GM10847 (cell line): ENCODE measurements around the gene ADAMTS16.

Source experiments
- POLR2A ChIP-seq: IDR thresholded peaks from 2 replicates; pipeline ENCODE4 v1.6.1; 2011; ENCODE audit not compliant: insufficient read length; ENCODE audit errors: extremely low read depth

Gene ADAMTS16

DNA sequence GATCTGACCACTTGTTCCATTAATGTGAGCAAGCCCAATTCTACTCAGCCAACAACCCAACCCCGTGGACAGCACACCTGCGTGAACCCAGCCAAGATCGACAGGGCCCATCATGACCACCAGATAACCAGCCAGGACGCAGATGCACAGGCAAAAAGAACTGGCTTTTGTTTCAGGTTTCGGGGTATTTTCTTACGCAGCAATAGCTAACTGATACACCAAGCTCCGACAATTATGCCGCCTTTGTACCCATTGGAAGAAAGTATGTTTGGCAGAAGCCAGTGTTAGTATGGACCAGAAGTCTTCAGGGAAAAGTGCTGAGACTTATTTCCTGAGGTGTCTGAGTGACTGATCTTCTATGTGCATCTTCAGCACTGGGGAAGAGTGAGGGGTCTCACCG, 6.0 kb upstream of the ADAMTS16 start:
- TF ChIP-seq POLR2A: no peak

DNA sequence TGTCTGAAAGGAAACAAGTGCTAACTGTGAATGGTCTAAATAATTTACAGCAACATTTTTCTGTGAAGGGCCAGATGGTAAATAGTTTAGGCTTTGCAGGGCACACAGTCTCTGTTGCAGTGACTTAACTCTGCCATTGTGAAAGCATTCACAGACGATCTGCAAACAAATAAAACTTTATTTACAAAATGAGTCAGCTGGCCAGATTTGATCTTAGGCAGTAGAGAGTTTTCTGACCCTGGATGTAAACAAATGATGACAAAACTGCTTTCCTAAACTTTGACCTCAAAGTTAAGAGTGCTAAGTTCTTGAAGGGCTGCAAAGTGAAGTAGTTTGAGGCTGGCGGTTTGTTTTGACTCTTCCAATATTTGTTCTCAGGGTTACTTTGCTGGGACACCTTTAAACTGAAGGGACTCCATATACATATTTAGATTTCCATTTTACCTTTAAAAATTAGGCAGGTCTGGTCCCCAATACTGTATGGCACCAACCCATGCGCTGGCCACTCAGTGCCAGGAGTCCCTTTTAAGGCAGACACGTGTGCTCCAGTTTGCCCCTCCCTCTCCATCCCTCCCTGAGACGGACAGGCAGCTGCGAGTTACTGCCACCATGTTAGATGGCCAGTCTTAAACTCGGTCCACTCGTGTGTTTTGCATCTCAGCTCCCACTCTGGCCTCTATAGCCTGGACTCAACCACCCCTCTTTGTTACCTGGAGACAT, 4.0 kb upstream of the ADAMTS16 start:
- no peak for TF ChIP-seq POLR2A

DNA sequence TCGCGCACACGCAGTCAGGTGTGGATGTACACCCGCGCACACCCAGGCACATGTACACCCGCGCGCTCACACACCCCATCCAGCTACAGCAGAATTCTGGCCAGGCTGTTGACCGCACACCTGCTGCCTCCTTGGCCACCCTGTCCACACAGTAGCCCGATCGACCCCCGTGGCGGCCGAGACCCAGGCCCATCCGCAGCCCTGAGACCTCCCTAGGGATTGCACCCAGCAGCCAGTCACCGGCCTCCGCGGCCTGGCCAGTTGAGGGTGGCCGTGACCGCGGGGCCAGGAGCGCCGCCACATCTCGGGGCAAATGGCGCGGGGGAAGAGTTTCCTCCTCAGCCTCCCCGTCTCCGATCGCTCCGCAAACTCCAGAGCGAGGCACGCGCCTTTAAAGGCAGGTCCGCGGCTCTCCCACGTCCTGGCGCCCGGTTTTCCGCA, 774 bp upstream of the ADAMTS16 start:
- TF ChIP-seq POLR2A: no peak

DNA sequence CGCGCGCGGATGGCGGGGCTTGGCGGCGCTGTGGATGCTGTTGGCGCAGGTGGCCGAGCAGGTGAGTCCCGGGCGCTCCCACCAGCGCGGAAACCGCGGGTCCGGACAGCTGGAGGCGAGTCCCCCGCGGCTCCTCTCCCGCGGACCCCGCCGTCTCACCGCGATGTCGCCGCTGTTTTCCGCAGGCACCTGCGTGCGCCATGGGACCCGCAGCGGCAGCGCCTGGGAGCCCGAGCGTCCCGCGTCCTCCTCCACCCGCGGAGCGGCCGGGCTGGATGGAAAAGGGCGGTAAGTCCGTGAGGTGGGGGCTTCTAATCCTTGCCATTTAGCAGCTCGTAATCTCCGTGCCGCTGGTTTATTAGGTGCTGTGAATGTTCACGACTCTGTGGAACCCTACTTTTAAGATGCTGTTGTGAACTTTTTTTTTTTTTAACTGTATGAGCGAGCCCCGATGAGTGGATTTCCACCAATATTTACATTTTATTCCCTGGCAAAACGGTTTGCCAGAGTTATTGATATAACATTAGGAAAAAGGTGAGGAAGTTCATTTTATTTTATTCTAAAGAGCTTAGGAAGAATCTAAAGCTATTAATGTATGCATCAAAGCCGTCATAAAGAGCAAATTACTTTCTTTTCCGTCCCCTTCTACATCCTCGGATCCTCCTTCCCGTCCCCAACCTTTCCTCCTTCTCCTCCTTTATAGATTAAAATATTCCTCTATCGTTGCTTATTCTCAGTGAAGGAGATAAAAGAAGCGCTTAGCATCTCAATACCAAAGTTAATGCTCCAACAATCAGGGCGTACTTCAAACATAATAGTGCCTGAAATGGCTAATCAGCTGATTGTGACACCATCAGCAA, 579 bp downstream of the ADAMTS16 start:
- no peak for TF ChIP-seq POLR2A

DNA sequence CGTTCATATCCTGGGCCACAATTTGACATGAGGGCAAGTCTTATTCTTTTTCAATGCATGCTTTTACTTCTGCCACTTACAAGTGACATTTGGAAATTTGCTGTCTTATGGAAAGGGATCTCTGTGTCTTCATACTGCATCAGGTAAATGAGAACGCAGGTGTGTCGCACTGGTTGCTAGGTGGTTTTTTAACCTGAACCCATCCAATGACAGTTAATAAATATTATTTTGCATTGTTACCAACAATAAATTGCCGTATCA, 1.1 kb downstream of the ADAMTS16 start:
- TF ChIP-seq POLR2A: no peak

DNA sequence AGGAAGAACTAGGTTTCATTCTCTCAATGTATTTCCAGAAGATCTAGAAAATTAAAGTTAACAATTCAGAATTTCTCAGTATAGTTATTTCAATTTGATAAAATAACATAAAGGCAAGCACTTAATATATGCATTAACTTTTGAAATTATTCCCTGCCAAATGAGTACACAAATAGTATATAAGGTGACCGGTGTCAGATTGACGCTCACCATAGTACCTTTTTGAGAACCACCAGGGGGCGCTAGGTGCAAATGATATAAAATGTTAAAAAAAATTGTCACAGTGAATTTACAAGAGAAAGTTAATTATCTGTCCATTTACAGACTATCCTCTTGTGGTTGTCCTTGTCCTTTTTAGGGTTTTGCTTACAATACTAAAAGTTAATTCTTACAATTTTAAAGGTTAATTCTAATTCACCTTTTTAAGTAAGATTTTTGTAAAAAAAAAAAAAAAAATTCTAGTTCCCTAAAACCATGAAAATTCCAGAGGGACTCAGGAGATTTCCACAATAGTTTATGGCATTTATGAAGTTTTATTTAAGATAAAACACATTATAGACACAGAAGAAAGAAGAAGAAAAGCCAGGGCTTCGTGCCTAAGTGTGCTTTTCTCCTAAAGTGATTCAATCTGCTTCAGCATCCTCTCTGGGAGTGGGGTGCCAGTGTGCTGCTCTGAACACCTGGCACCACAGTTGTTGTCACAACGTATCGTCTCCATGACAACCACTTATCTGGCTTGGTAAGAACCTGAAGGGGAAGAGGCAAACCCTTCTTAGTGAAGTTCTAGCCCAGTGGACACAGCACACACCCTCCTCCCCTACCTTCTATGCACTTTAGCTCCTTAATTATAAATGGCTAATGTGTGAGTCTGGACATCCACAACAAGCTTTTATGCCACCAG, 1.7 kb downstream of the ADAMTS16 start:
- TF ChIP-seq POLR2A: no peak

DNA sequence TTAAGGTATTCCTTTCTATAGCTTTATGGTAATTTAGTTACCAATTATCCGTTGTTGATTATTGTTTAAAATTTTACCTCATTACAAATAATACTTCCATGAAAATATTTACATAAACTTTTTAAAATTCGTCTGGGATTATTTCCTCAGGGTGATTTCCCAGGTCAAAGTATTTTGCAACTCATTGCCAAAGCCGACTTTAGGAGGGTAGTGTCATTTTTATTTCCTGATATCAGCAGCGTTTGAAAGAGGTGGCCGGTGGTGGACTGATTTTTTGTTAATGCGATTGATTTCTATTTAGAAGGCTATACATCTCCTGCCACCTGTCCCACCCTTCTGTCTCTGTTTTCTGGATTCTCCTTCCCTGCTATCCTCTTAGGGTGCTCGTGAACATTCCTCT, 4.3 kb downstream of the ADAMTS16 start:
- TF ChIP-seq POLR2A: no peak

DNA sequence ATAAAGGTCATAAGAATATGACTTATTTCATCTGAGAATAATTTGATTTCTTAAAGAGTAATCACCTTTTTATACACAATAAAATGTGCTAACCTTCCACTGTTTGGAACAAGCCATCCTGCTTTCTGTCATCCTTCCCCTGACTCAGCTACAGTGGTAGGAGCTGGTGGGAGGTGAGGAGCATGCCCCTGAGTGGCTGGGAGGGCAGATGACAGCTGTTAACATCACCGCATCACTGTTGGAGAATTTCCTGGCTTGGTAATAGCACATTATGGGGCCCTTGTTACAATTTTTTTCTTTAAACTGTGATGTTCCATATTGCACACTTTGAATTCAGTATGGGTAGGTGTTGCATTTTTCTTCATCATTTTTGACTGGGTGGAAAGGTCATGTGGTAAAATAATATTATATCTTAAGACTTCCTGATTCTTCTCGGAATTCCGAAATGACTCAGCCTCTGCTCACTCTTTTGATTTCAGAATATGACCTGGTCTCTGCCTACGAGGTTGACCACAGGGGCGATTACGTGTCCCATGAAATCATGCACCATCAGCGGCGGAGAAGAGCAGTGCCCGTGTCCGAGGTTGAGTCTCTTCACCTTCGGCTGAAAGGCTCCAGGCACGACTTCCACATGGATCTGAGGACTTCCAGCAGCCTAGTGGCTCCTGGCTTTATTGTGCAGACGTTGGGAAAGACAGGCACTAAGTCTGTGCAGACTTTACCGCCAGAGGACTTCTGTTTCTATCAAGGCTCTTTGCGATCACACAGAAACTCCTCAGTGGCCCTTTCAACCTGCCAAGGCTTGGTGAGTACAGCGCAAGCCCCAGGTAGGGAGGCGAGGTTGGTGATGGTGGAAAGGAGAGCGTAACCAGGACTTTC, 5.8 kb downstream of the ADAMTS16 start:
- TF ChIP-seq POLR2A: no peak

DNA sequence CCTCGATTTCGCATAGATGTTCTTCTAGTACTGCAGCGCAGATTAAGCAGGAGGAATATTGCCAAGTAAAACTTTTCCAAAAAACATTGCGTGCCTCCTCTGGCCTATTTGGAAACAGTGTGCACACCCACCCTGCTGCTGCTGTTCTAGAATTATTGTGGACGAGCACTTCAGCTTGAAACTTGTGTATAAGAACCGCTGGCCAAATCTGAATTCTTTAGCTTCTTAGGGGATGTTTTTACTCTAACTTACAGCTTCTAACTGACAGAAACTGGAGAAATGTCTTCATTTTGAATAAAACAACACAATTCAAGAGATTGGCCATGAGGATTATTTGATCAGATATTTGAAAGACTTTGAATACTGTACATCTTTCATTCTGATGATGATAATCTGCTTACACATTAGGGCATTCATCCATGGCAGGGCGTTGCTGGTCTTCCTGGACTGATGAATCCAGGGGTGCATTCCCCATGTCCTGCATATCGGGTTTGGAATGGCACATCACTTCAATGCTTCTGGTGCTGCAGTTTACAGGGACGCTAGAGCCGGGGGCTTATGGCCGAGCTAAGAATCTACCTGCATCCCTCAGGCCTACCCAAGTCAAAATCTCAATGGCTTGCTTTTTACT, 6.5 kb downstream of the ADAMTS16 start:
- no peak for TF ChIP-seq POLR2A

DNA sequence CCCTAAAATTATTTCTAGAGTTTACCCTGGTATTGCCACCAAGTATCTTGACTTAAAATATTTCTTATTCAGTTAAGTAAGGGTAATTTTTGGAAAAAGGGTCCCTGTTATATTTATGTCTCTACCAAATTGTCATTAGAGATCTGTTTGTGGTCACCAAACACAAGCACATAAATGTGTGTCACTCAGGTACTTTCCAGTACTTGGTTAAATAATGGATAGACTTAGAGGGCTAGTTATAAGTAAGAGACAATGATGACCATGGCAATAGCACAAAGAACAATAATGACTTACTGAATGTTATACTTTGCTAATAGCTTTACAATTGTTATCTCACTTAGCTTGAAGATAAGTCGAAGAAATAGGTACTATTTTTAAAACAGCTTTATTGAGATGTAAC, 9.0 kb downstream of the ADAMTS16 start:
- TF ChIP-seq POLR2A: no peak

DNA sequence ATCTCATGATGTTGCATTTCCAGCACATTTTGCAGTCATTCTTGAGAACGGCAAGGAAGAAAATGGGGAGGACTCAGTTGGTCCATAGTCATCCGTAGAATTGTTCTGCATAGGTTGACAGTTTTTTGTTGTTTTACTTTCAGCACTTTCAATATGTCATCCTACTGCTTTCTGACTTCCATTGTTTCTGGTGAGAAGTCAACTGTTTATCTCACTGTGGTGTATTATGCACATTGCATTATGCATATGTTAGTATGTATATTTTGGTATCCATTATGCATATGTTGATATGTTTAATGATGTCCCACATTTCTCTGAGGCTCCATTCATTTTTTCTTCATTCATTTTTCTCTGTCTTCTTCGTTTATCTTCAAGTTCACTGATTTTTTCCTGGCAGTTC, 10.5 kb downstream of the ADAMTS16 start:
- no peak for TF ChIP-seq POLR2A

DNA sequence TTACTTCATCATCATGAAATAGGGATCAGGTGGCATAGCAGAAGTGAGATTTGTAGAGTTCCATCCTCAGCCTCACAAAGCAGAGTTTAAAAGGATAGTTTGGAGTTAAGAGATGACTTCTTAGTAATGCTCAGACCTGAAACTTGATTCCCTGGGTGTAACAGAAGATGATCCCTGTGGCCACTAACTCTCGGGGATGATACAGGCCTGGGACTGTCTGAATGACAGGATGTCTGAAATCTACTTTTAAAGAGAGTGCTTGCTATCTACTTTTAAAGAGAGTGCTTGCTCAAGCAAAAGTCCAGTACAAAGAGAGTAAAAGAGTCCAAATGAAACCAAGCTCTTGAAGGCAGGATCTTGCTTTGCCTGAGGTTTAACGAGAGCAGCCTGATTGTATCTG, 14.6 kb downstream of the ADAMTS16 start:
- TF ChIP-seq POLR2A: no peak

DNA sequence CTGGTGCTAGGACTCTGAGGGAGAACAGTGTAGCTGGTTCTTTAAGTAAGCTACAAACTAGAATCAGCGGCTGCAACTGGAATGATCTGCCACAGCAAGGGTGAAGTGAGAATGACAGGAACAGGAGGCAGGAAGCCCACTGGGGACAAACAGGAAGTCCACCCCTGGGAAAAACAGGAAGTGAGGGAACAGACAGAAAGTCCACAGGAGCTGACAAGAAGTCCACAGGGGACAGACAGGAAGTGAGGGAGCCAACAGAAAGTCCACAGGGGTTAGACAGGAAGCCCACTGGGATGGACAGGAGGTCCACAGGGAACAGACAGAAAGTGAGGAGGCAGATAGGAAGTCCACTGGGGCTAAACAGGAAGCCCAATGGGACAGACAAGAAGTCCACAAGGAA, 15.5 kb downstream of the ADAMTS16 start:
- no peak for TF ChIP-seq POLR2A

DNA sequence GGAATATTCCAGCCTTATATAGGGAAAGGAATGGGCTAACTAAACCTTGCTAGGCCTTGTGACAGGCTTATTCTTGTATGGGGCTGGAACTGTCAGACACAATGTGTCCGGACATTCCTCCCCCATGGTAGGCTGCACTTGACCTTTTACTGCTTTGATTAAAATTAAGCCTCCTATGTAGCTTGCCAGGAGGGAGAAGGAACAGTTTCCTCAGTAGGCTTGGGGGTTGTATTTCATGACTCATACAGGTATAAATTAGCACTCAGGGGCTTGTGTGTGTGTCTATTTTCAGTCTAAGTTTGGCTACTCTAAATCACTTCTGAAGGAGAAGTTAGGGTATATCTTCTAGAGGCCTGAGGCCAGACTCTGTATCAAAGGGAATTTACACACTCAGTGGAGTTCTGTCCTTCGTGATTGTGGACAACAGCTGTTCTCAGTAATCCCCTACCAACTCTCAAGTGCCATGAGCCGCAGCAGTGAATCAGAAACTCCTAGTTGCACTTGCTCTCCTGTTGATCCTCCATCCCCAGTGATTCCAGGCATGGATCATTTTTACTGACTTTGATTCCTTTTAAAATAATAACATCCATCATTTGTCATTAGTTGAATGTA, 16.4 kb downstream of the ADAMTS16 start:
- no peak for TF ChIP-seq POLR2A
